H1 (cell line): Measurements from ENCODE around the gene ARF3. TPM values are rescaled to one million over a fixed set of nuclear protein-coding genes. Genes with fewer than 3 reads are reported as not detected.

Experiments
- CTCF ChIA-PET: fragments of 300-600 bp; sonication (Branson Sonifier 250); formaldehyde crosslinking; loops from one replicate; lab custom pipeline; 2021; ENCODE audit not compliant: partially characterized antibody; lab: Charles Lee
- POLR2A ChIA-PET: fragments of 300-600 bp; sonication (Branson Sonifier 250); formaldehyde crosslinking; loops from one replicate; lab custom pipeline; 2021; ENCODE audit warnings: inconsistent platforms; ENCODE audit not compliant: partially characterized antibody; lab: Charles Lee
- DNase-seq, 2 experiments: peaks; one replicate each; pipeline versions ENCODE4 v3.0.0 to v3.0.0-alpha.2; 2010 to 2022; ENCODE audit warnings: low spot score in 2 of 2, low read depth in 1 of 2, mixed read lengths in 1 of 2
- FAIRE-seq: peaks from 2 replicates; lab custom pipeline; 2011; peaks lifted over from hg19 to GRCh38; lab: Jason Lieb, UNC
- H2AFZ ChIP-seq: 2 replicates; pipeline ENCODE4 v1.8.1; 2012; ENCODE audit warnings: low read length, inconsistent platforms
- H2AK5ac ChIP-seq: 2 replicates; pipeline ENCODE4 v1.6.1; 2013; ENCODE audit warnings: low read depth, low read length
- H2BK120ac ChIP-seq: replicated peaks from 2 replicates; pipeline ENCODE3; 2013; ENCODE audit warnings: low read depth, low read length, inconsistent platforms
- H2BK12ac ChIP-seq: 2 replicates; pipeline ENCODE4 v1.6.1; 2013; ENCODE audit warnings: low read depth, low read length
- H2BK15ac ChIP-seq: 2 replicates; pipeline ENCODE4 v1.6.1; 2013; ENCODE audit warnings: low read length
- H2BK20ac ChIP-seq: 2 replicates; pipeline ENCODE4 v1.6.1; 2013; ENCODE audit warnings: low read length
- H2BK5ac ChIP-seq: 2 replicates; pipeline ENCODE4 v1.6.1; 2013; ENCODE audit warnings: low read depth, low read length
- H3K14ac ChIP-seq: 2 replicates; pipeline ENCODE4 v1.6.1; 2013; ENCODE audit warnings: inconsistent platforms; ENCODE audit not compliant: insufficient read length
- H3K18ac ChIP-seq: 2 replicates; pipeline ENCODE4 v1.6.1; 2013; ENCODE audit warnings: low read length; ENCODE audit errors: extremely low read depth
- H3K23ac ChIP-seq: 2 replicates; pipeline ENCODE4 v1.6.1; 2013; ENCODE audit warnings: inconsistent platforms; ENCODE audit not compliant: insufficient read length
- H3K23me2 ChIP-seq: 2 replicates; pipeline ENCODE4 v1.6.1; 2013; ENCODE audit warnings: low read depth, low read length
- H3K27ac ChIP-seq: 2 replicates; pipeline ENCODE4 v1.6.1; 2011; ENCODE audit warnings: low read depth, low read length, inconsistent platforms
- H3K27me3 ChIP-seq, 4 experiments: replicated peaks in 1 of 4; 1 replicate in 1 of 4; 2 replicates in 3 of 4; pipeline versions ENCODE4 v1.6.1 to v1.8.1; 2011 to 2013; ENCODE audit warnings: low read length in 3 of 4, mild to moderate bottlenecking in 3 of 4, inconsistent platforms in 2 of 4, mixed read lengths in 2 of 4, moderate library complexity in 1 of 4; ENCODE audit not compliant: control insufficient read depth in 3 of 4, insufficient read depth in 3 of 4; ENCODE audit errors: extremely low read depth in 1 of 4
- H3K36me3 ChIP-seq, 4 experiments: 2 replicates each; pipeline versions ENCODE4 v1.6.1 to v1.8.1; 2011 to 2013; ENCODE audit warnings: mild to moderate bottlenecking in 4 of 4, low read length in 3 of 4, moderate library complexity in 2 of 4, control low read depth in 1 of 4, inconsistent platforms in 1 of 4; ENCODE audit not compliant: insufficient read depth in 4 of 4, control insufficient read depth in 2 of 4
- H3K4ac ChIP-seq: replicated peaks from 2 replicates; pipeline ENCODE3; 2013; ENCODE audit warnings: low read length, low read depth, mixed read lengths, inconsistent platforms; ENCODE audit not compliant: insufficient read length
- H3K4me1 ChIP-seq, 4 experiments: replicated peaks in 1 of 4; 1 replicate in 1 of 4; 2 replicates in 3 of 4; pipeline versions ENCODE4 v1.6.1 to v1.8.1; 2011 to 2013; ENCODE audit warnings: low read length in 3 of 4, inconsistent platforms in 2 of 4, mixed read lengths in 1 of 4; ENCODE audit not compliant: insufficient read depth in 4 of 4, control insufficient read depth in 3 of 4
- H3K4me2 ChIP-seq, 2 experiments: 2 replicates each; pipeline versions ENCODE4 v1.6.1 to v1.8.1; 2011 to 2013; ENCODE audit warnings: low read depth in 2 of 2, low read length in 2 of 2, control low read depth in 1 of 2, inconsistent platforms in 1 of 2, mild to moderate bottlenecking in 1 of 2; ENCODE audit not compliant: insufficient read depth in 1 of 2
- H3K4me3 ChIP-seq, 4 experiments: fragments of 200-600, 300-600 bp in 1 of 4; sonication (generic), shearing (Covaris generic), sonication (Bioruptor Twin) in 1 of 4; 2 replicates each; pipeline versions ENCODE4 v1.5.1 to v1.8.1; 2011 to 2016; ENCODE audit warnings: low read length in 4 of 4, low read depth in 3 of 4, control low read depth in 2 of 4, inconsistent platforms in 2 of 4, mild to moderate bottlenecking in 2 of 4, mixed read lengths in 1 of 4, moderate library complexity in 1 of 4; ENCODE audit not compliant: insufficient read depth in 2 of 4; ENCODE audit errors: extremely low read depth in 1 of 4
- H3K56ac ChIP-seq: replicated peaks from 2 replicates; pipeline ENCODE3; 2013; ENCODE audit warnings: low read depth, mild to moderate bottlenecking, mixed read lengths, low read length, inconsistent platforms; ENCODE audit not compliant: insufficient read length
- H3K79me1 ChIP-seq: 2 replicates; pipeline ENCODE4 v1.6.1; 2013; ENCODE audit warnings: low read depth, low read length, control low read depth
- H3K79me2 ChIP-seq, 2 experiments: 2 replicates each; pipeline versions ENCODE4 v1.6.1 to v1.8.1; 2012 to 2013; ENCODE audit warnings: low read length in 2 of 2, mild to moderate bottlenecking in 2 of 2, inconsistent platforms in 1 of 2; ENCODE audit not compliant: insufficient read depth in 2 of 2, control insufficient read depth in 1 of 2
- H3K9ac ChIP-seq, 4 experiments: replicated peaks in 1 of 4; 1 replicate in 1 of 4; 2 replicates in 3 of 4; pipeline versions ENCODE4 v1.6.1 to v1.8.1; 2011 to 2013; ENCODE audit warnings: low read depth in 3 of 4, low read length in 3 of 4, control low read depth in 2 of 4, mild to moderate bottlenecking in 2 of 4, moderate library complexity in 2 of 4, inconsistent platforms in 1 of 4; ENCODE audit errors: extremely low read depth in 1 of 4
- H3K9me3 ChIP-seq, 2 experiments: 2 replicates each; pipeline versions ENCODE4 v1.6.1 to v1.8.1; 2012 to 2013; ENCODE audit warnings: mild to moderate bottlenecking in 2 of 2, moderate library complexity in 2 of 2, control low read depth in 1 of 2, inconsistent platforms in 1 of 2, low read depth in 1 of 2, low read length in 1 of 2, mixed read lengths in 1 of 2; ENCODE audit not compliant: insufficient read depth in 2 of 2
- H4K20me1 ChIP-seq, 2 experiments: replicated peaks in 1 of 2; 2 replicates each; pipeline versions ENCODE3 to v1.8.1; 2011 to 2013; ENCODE audit warnings: inconsistent platforms in 2 of 2, low read length in 2 of 2, mild to moderate bottlenecking in 1 of 2; ENCODE audit not compliant: insufficient read depth in 2 of 2, control insufficient read depth in 1 of 2
- H4K5ac ChIP-seq: 2 replicates; pipeline ENCODE4 v1.6.1; 2013; ENCODE audit warnings: low read length, low read depth, mixed read lengths, inconsistent platforms; ENCODE audit not compliant: insufficient read length
- H4K8ac ChIP-seq: 2 replicates; pipeline ENCODE4 v1.8.0; 2013; ENCODE audit warnings: mild to moderate bottlenecking, moderate library complexity, low read length, inconsistent platforms; ENCODE audit not compliant: insufficient read depth; ENCODE audit errors: extremely low read depth
- H4K91ac ChIP-seq: replicated peaks from 2 replicates; pipeline ENCODE3; 2013; ENCODE audit warnings: low read length, mixed read lengths, inconsistent platforms; ENCODE audit not compliant: insufficient read length
- KDM5A ChIP-seq: fragments of 200-600 bp; IDR thresholded peaks from 2 replicates; pipeline ENCODE4 v1.7.1; 2012; ENCODE audit warnings: mild to moderate bottlenecking, low read length, inconsistent platforms, mixed read lengths
- SP2 ChIP-seq: IDR thresholded peaks from 2 replicates; pipeline ENCODE4 v1.6.1; 2012; ENCODE audit warnings: mild to moderate bottlenecking, low read length, inconsistent platforms
- WGBS, 2 experiments: shearing (Covaris generic) in 1 of 2; methylation state at CpG; one replicate each; pipeline versions ENCODE4 v1.1.6 to v1.1.7; 2013 to 2015; ENCODE audit warnings: low lambda C conversion rate in 2 of 2, mixed read lengths in 2 of 2, inconsistent platforms in 1 of 2, low coverage in 1 of 2, missing lambda C conversion rate in 1 of 2; ENCODE audit not compliant: insufficient replicate concordance in 2 of 2, insufficient coverage in 1 of 2, insufficient read length in 1 of 2; ENCODE audit errors: extremely low coverage in 1 of 2, missing lambda C conversion rate in 1 of 2; 5-methylcytosine and 5-hydroxymethylcytosine counted together
- polyA plus RNA-seq, 7 experiments: library from polyadenylated mRNA; depleted of rRNA in 3 of 7; stranded (reverse) in 5 of 7; unstranded in 2 of 7; fragments of >200 nt in 5 of 7; fragments of 200-250 nt in 2 of 7; gene quantifications; 1 replicate in 5 of 7; 2 replicates in 1 of 7; 4 replicates in 1 of 7; pipeline versions ENCODE4 v1.2.1 to v1.2.3, GENCODE V29; 2011 to 2013; ENCODE audit warnings: missing spikeins in 2 of 7, mixed read lengths in 2 of 7
- total RNA-seq: library from RNA; stranded (reverse); fragmentation: NEBNext Ultra II Directional; extraction: Animal tissue kit (Norgen Biotek cat#: 25700); gene quantifications from 2 replicates; pipeline ENCODE4 v1.2.1, GENCODE V29; 2021

ARF3 gene
- total and polyA plus RNA-seq, 2 of the 8 experiments (the other 6 are each of a cell fraction or from before 2014, with no cell fraction given): 231 to 250 TPM

GRCh38 chr12:48929551-48929950 lies 27.7 kb downstream of the ARF3 start:
- CTCF ChIA-PET: interaction anchor here (0.7 to 20.2 kb wide), 14 partner anchors 7 to 650 kb away, joined by 3 to 280 read pairs (median 4); partner anchors contain the start of genes ARF3 and WNT1
- no peak for TF ChIP-seq KDM5A
- TF ChIP-seq SP2: no peak
- TF ChIP-seq, all 59 proteins: peak for 0

More at GRCh38 chr12:48929551-48929950, 27.7 kb downstream of the ARF3 start:
- Histone ChIP-seq H3K9me3 (no peaks in the 10 kb centered on the region), H3K23me2 (peaks cover 6% of the 10 kb centered on the region), H4K5ac (no peak overlapping the region), H3K4me1 (peaks cover 0 to 5% (median 3%) of the 10 kb centered on the region in 4 experiments; a peak in 4 of 7 replicates), H4K20me1 (peaks cover 8% of the 10 kb centered on the region in 2 experiments), H2AFZ (no peak overlapping the region), H3K4ac (no peak overlapping the region), H3K79me2 (no peaks in the 10 kb centered on the region), H4K8ac (no peak overlapping the region), H2BK20ac (no peak overlapping the region), H3K79me1 (no peaks in the 10 kb centered on the region), H2AK5ac (no peak overlapping the region), H2BK15ac (no peak overlapping the region), H3K27me3 (no peaks in the 10 kb centered on the region), H3K14ac (no peak overlapping the region), H4K91ac (no peak overlapping the region), H3K18ac (no peak overlapping the region), H2BK12ac (no peak overlapping the region), H3K23ac (no peak overlapping the region), H2BK5ac (no peak overlapping the region), H3K56ac (no peak overlapping the region), H3K4me2 (no peak overlapping the region), H3K27ac (no peak overlapping the region), H3K9ac (no peak overlapping the region), H3K36me3 (peaks cover 20 to 48% (median 28%) of the 10 kb centered on the region in 4 experiments; a peak in 7 of 8 replicates), H2BK120ac (no peak overlapping the region), H3K4me3 (no peak overlapping the region)
- DNase-seq: no peak
- WGBS, 2 experiments: 94% methylated on average over 1 of the region's 1 CpG; no CpG with 5 or more reads in 1 of the 2 experiments
- POLR2A ChIA-PET: interaction anchor here (0.7 to 1.4 kb wide), 8 partner anchors 16 to 97 kb away, joined by 3 to 5 read pairs (median 4); partner anchors contain the start of gene ARF3
- no peak for FAIRE-seq
